Measurements from ENCODE around the gene CMC4.

DNA sequence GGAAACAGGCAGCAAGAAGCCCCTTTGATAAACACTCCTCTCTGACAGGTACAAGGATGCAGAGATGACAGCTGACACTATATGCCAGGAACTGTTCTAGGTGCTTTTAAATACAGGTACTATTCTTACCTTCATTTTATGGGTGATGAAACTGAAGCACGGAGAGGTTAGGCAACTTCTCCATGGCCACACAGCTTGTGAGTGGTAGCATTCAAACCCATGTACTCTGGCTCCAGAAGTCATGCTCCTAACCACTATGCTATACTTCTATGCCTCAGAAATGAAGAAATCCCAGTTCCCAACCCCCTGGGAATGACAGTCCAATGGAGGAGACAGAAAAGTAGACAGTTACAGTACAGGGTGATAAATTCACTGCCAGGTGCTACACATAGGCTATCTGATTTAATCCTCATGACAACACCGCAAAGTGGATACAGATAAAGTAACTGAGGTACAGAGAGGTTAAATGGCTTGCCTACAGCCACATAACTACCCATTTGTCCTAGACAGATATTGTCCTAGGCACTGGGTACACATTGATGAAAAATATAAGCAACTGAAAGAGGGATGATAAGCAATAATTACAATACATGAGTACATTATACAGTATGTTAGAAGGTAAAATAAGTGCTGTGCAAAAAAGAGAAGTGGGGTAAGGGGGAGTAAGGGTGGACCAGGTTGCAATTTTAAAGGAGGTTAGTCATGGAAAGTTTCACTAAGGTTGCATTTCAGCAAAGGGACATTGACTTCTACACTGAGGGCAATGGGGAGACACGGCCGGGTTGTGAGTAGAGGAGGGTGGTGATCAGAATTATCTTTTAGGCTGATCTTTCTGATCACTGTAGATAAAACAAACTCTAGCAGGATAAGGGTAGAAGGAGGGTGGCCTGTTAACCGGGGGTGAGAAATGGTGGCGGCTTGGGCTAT, 46.8 kb downstream of the CMC4 start:
- TF ChIP-seq, protein P1, sequence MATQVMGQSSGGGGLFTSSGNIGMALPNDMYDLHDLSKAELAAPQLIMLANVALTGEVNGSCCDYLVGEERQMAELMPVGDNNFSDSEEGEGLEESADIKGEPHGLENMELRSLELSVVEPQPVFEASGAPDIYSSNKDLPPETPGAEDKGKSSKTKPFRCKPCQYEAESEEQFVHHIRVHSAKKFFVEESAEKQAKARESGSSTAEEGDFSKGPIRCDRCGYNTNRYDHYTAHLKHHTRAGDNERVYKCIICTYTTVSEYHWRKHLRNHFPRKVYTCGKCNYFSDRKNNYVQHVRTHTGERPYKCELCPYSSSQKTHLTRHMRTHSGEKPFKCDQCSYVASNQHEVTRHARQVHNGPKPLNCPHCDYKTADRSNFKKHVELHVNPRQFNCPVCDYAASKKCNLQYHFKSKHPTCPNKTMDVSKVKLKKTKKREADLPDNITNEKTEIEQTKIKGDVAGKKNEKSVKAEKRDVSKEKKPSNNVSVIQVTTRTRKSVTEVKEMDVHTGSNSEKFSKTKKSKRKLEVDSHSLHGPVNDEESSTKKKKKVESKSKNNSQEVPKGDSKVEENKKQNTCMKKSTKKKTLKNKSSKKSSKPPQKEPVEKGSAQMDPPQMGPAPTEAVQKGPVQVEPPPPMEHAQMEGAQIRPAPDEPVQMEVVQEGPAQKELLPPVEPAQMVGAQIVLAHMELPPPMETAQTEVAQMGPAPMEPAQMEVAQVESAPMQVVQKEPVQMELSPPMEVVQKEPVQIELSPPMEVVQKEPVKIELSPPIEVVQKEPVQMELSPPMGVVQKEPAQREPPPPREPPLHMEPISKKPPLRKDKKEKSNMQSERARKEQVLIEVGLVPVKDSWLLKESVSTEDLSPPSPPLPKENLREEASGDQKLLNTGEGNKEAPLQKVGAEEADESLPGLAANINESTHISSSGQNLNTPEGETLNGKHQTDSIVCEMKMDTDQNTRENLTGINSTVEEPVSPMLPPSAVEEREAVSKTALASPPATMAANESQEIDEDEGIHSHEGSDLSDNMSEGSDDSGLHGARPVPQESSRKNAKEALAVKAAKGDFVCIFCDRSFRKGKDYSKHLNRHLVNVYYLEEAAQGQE (IDR thresholded peaks at IDR 0.05; ENCODE audit: borderline replicate concordance) = no peak
- TF ChIP-seq, protein P2, sequence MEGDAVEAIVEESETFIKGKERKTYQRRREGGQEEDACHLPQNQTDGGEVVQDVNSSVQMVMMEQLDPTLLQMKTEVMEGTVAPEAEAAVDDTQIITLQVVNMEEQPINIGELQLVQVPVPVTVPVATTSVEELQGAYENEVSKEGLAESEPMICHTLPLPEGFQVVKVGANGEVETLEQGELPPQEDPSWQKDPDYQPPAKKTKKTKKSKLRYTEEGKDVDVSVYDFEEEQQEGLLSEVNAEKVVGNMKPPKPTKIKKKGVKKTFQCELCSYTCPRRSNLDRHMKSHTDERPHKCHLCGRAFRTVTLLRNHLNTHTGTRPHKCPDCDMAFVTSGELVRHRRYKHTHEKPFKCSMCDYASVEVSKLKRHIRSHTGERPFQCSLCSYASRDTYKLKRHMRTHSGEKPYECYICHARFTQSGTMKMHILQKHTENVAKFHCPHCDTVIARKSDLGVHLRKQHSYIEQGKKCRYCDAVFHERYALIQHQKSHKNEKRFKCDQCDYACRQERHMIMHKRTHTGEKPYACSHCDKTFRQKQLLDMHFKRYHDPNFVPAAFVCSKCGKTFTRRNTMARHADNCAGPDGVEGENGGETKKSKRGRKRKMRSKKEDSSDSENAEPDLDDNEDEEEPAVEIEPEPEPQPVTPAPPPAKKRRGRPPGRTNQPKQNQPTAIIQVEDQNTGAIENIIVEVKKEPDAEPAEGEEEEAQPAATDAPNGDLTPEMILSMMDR (IDR thresholded peaks at IDR 0.05; ENCODE audit: poor library complexity, severe bottlenecking) = no peak

Data from neural cell (in vitro differentiated cells).